ENCODE data around the gene ADGRL3. TPM values are rescaled to one million over a fixed set of nuclear protein-coding genes. Genes with fewer than 3 reads are reported as not detected.
A peak's percentile ranks its signal among the peaks of the same experiment; 100 is the strongest.

The ADGRL3 gene
- total and polyA plus RNA-seq, 5 donors = 0.52 to 3.8 (median 3.2) TPM

DNA sequence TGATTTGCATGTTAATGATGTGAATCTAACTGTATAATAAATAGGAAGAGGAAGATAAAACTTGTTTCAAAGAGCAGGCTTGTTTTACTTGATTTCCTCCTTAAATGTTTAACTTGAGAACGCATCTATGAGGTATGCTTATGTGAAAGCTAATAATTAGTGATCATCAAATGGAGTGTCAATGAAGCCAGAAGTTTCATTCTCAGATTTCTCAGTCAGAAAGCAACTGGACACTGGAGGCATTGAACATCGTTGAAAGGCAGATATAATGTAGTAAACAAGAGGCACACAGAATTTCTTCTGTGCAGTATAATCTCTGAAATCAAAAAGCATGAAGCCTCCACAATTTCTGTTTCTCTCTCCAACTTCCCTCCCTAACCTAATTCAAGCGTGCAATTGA is 672.9 kb downstream of the ADGRL3 start:
- no peak for DNase-seq
- H3K27ac ChIP-seq (ENCODE audit: low read length) = no peak overlapping the region
- no peak overlapping the region for H3K4me3 ChIP-seq (ENCODE audit: low read length)
- no peaks in the 10 kb centered on the region for H3K4me1 ChIP-seq (ENCODE audit: control insufficient read depth, insufficient read depth, low read length)
- no peaks in the 10 kb centered on the region for H3K27me3 ChIP-seq (ENCODE audit: control insufficient read depth, insufficient read depth)
- WGBS = 71% methylated on average over 3 of the region's 3 CpGs
- no peaks in the 10 kb centered on the region for H3K9me3 ChIP-seq (ENCODE audit: control insufficient read depth, low read length)
- no peak for ATAC-seq
- intact Hi-C loops (cut with DNase I) = no loop called here

DNA sequence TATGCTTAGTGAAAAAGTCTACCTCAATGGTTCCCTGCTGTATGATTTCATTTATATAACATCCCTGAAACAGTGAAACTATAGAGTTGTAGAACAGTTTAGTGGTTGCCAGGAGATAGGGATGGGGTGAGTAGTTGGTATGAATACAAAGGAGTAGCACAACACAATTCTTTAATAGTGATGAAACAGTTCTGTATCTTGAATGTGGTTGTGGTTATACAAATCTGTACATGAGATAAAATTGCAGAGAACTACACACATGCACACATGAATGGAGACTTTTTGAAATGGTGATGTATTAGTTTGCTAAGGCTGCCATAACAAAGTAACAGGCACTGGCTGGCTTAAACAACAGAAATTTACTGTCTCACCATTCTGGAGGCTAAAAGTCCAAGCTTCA is 677.1 kb downstream of the ADGRL3 start:
- Histone ChIP-seq H3K9me3 (ENCODE audit: control insufficient read depth, low read length) (no peaks in the 10 kb centered on the region), H3K27ac (ENCODE audit: low read length) (no peak overlapping the region), H3K4me3 (ENCODE audit: low read length) (no peak overlapping the region), H3K27me3 (ENCODE audit: control insufficient read depth, insufficient read depth) (no peaks in the 10 kb centered on the region), H3K4me1 (ENCODE audit: control insufficient read depth, insufficient read depth, low read length) (no peaks in the 10 kb centered on the region)
- DNase-seq (no peak), ATAC-seq (no peak)
- intact Hi-C loops (cut with DNase I) = no loop called here

DNA sequence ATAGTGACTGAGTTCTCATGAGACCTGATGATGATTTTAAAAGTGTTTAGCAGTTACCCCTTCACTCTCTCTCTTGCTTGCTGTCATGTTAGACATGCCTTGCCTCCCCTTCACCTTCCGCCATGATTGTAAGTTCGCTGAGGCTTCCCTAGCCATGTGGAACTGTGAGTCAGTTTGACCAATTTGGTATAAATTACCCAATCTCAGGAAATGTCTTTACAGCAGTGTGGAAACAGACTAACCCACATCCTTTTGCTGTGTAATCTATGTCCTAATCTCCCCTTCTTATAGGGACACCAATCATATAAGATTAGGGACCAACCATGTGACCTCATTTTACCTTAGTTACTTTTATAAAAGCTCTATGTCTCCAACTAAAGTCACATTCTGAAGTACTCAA is 677.8 kb downstream of the ADGRL3 start:
- Histone ChIP-seq H3K4me1 (ENCODE audit: control insufficient read depth, insufficient read depth, low read length) (no peaks in the 10 kb centered on the region), H3K27me3 (ENCODE audit: control insufficient read depth, insufficient read depth) (no peaks in the 10 kb centered on the region), H3K4me3 (ENCODE audit: low read length) (no peak overlapping the region), H3K27ac (ENCODE audit: low read length) (no peak overlapping the region), H3K9me3 (ENCODE audit: control insufficient read depth, low read length) (no peaks in the 10 kb centered on the region)
- intact Hi-C loops (cut with DNase I) = no loop called here
- no peak for DNase-seq
- WGBS = 80% methylated on average over 2 of the region's 2 CpGs
- ATAC-seq = no peak

DNA sequence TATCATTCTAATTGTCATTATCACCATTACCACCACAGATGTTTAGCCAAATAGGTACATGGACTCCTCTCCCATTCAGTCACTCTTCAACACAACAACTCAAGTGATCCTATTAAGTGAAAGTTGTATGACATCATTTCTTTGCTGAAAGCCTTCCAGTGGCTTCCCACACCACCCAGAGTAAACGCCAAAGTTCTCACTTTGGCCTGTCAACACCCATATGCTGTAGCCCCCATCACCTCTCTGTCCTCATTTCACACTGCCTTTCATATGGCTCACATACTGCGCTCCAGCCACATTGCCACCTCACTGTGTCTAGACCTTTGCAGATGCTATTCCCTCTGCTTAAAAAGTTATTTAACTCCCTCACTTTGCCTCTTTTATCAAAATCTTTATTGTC is 682.3 kb downstream of the ADGRL3 start:
- peak; percentile 68 to 90 for ATAC-seq
- Histone ChIP-seq H3K9me3 (ENCODE audit: control insufficient read depth, low read length) (no peaks in the 10 kb centered on the region), H3K27ac (ENCODE audit: low read length) (no peak overlapping the region), H3K4me1 (ENCODE audit: control insufficient read depth, insufficient read depth, low read length) (no peaks in the 10 kb centered on the region), H3K27me3 (ENCODE audit: control insufficient read depth, insufficient read depth) (no peaks in the 10 kb centered on the region), H3K4me3 (ENCODE audit: low read length) (no peak overlapping the region)
- intact Hi-C loops (cut with DNase I) = no loop called here
- DNase-seq = peak in 1 of 3 donors; percentile 16
- WGBS = 36% methylated on average over 2 of the region's 2 CpGs

DNA sequence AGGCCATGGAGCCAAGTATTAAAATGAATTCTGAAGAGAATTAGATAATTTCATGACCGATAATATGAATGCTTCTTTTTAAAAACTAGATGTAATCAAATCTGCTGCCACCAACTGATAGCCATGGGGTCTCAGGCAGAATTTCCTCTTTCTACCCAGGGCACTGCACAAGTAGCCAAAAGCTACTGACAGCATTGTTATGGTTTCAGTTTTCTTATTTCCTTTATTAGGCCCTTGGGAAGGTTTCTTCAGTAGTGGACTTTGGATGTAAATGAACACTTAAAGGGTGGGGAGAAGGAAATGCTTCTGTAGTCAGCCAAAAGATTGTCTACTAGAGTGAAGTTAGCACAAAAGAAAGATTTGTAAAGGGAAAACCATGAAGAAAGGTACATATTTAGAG is 686.0 kb downstream of the ADGRL3 start:
- Histone ChIP-seq H3K27me3 (ENCODE audit: control insufficient read depth, insufficient read depth) (no peaks in the 10 kb centered on the region), H3K9me3 (ENCODE audit: control insufficient read depth, low read length) (no peaks in the 10 kb centered on the region), H3K4me3 (ENCODE audit: low read length) (no peak overlapping the region), H3K4me1 (ENCODE audit: control insufficient read depth, insufficient read depth, low read length) (no peaks in the 10 kb centered on the region), H3K27ac (ENCODE audit: low read length) (no peak overlapping the region)
- DNase-seq (no peak), ATAC-seq (no peak)
- WGBS = 14% methylated on average over 1 of the region's 1 CpG
- intact Hi-C loops (cut with DNase I) = no loop called here

DNA sequence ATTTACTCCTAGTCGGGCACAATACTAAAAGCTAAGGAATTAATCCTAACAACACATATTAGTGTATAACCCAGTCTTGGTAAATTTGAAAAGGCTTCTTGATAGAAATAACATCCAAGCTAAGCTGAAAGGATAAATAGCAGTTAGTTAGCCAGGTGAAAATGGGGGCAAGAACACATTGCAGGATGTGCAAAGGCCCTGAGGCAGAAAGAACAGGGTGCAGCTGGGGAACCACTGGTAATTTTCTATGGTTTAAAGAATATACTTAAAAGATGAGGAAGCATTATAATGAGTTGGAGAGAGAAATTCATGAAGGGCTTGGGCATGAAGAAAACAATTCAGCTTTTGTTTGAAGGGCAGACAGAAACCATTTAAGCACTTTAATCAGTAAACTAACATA is 689.0 kb downstream of the ADGRL3 start:
- no peaks in the 10 kb centered on the region for H3K27me3 ChIP-seq (ENCODE audit: control insufficient read depth, insufficient read depth)
- ATAC-seq (no peak), DNase-seq (no peak)
- H3K27ac ChIP-seq (ENCODE audit: low read length) = no peak overlapping the region
- 89% methylated on average over 1 of the region's 1 CpG for WGBS
- H3K4me3 ChIP-seq (ENCODE audit: low read length) = no peak overlapping the region
- intact Hi-C loops (cut with DNase I) = no loop called here
- H3K4me1 ChIP-seq (ENCODE audit: control insufficient read depth, insufficient read depth, low read length) = no peaks in the 10 kb centered on the region
- H3K9me3 ChIP-seq (ENCODE audit: control insufficient read depth, low read length) = no peaks in the 10 kb centered on the region

DNA sequence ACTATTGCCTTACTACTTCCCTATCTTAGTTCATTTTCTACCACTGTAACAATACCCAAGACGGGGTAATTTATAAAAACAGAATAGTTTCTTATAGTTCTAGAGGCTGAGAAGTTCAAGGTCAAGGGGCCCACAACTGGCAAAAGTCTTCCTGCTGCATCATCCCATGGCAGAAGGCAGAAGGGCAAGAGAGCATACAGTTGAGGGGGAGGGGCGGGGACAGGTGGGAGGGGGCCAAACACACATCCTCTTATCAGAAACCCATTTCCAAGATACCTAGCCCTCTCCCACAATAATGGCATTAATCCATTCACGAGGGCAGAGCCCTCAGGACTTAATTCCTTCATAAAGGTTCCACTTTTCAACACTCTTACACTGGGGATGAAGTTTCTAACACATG is 690.2 kb downstream of the ADGRL3 start:
- Histone ChIP-seq H3K9me3 (ENCODE audit: control insufficient read depth, low read length) (no peaks in the 10 kb centered on the region), H3K27me3 (ENCODE audit: control insufficient read depth, insufficient read depth) (no peaks in the 10 kb centered on the region), H3K4me1 (ENCODE audit: control insufficient read depth, insufficient read depth, low read length) (no peaks in the 10 kb centered on the region), H3K4me3 (ENCODE audit: low read length) (no peak overlapping the region), H3K27ac (ENCODE audit: low read length) (no peak overlapping the region)
- no peak for ATAC-seq
- 79% methylated on average over 3 of the region's 3 CpGs for WGBS
- no peak for DNase-seq
- intact Hi-C loops (cut with DNase I) = no loop called here

DNA sequence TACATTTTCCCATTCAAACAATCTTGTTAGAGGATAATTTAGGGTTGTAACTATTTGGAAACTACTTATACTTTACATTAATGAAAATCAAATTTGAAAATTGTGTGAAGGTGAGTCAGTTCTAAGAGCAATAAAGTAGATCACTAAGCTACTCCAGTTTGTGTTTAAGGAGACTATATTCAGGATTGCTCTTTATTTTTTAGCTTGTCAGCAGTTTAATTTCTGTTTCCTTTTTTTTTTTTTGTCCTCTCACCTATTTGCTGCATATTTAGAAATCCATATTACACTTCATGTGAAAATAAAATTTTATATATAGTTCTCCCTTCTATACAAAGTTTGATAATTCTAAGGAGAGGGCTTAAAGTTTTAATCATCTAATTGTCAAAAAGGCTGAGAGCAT is 691.8 kb downstream of the ADGRL3 start:
- ATAC-seq (no peak), DNase-seq (no peak)
- Histone ChIP-seq H3K4me3 (ENCODE audit: low read length) (no peak overlapping the region), H3K27ac (ENCODE audit: low read length) (no peak overlapping the region), H3K27me3 (ENCODE audit: control insufficient read depth, insufficient read depth) (no peaks in the 10 kb centered on the region), H3K4me1 (ENCODE audit: control insufficient read depth, insufficient read depth, low read length) (no peaks in the 10 kb centered on the region), H3K9me3 (ENCODE audit: control insufficient read depth, low read length) (no peaks in the 10 kb centered on the region)
- intact Hi-C loops (cut with DNase I) = no loop called here

DNA sequence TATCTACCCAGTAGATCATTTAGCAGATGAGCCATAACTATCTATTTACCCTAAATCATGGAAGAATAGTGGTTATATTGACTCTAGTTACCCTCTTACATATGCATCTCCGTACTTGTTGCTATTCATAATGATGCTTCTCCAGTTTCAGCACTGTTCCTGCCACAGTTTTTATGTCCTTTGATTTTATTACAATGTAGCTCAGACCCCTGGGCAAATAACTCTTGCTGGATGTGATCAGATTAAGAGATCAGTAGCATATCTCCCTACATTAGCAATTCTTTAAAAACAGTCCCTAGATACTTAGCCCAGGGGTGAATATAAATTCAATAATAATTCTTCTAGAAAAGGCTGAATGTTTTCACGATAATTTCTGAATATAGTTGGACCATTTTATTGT is 696.5 kb downstream of the ADGRL3 start:
- no peak for ATAC-seq
- no peak overlapping the region for H3K4me3 ChIP-seq (ENCODE audit: low read length)
- no peak overlapping the region for H3K27ac ChIP-seq (ENCODE audit: low read length)
- 75% methylated on average over 2 of the region's 2 CpGs for WGBS
- H3K4me1 ChIP-seq (ENCODE audit: control insufficient read depth, insufficient read depth, low read length) = no peaks in the 10 kb centered on the region
- no peaks in the 10 kb centered on the region for H3K9me3 ChIP-seq (ENCODE audit: control insufficient read depth, low read length)
- no peak for DNase-seq
- intact Hi-C loops (cut with DNase I) = no loop called here
- H3K27me3 ChIP-seq (ENCODE audit: control insufficient read depth, insufficient read depth) = no peaks in the 10 kb centered on the region

DNA sequence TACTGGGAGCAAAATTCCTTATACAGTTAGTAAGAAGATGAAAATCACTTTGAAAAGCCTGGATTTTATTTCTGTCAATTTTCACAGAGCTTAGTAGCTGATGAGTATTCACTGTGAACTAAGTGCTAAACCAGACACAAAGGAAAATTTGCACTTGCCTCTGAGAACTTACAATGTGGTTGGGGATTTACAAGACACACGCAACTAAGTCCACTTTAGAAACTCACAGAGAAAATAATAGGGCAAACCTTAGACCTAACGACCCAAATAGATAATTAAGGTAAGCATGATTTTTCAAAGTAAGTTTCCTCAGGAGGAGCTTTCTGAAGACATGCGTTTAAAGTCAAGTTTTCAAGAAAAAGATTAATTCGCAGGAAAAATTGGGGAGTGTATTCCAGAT is 708.9 kb downstream of the ADGRL3 start:
- intact Hi-C loops (cut with DNase I) = no loop called here
- 87% methylated on average over 4 of the region's 4 CpGs for WGBS
- DNase-seq = no peak
- Histone ChIP-seq H3K27me3 (ENCODE audit: control insufficient read depth, insufficient read depth) (no peaks in the 10 kb centered on the region), H3K4me1 (ENCODE audit: control insufficient read depth, insufficient read depth, low read length) (no peaks in the 10 kb centered on the region), H3K4me3 (ENCODE audit: low read length) (no peak overlapping the region), H3K27ac (ENCODE audit: low read length) (no peak overlapping the region), H3K9me3 (ENCODE audit: control insufficient read depth, low read length) (no peaks in the 10 kb centered on the region)
- no peak for ATAC-seq

DNA sequence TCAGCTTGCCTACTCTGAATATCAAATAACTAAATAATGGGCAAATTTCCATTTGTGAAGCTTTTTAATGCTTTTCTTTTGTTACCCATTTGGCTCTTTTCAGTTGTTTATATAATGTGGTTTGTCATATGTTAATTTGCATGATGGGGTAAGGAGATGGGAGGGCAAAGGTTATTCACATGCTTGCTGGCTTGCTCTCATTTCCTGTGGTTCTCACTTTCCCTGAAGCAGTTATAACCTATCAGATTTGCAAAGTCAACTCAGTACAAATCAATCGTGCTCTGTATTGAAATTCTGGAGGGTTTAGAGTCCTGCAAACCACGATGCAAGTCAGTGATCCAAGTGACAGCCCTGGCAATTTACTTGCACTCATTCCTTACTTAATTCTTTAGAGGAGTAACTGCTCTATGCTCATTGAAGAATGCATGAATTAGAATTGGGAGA is 711.2 kb downstream of the ADGRL3 start:
- Histone ChIP-seq H3K4me3 (ENCODE audit: low read length) (no peak overlapping the region), H3K27ac (ENCODE audit: low read length) (no peak overlapping the region), H3K4me1 (ENCODE audit: control insufficient read depth, insufficient read depth, low read length) (no peaks in the 10 kb centered on the region), H3K9me3 (ENCODE audit: control insufficient read depth, low read length) (no peaks in the 10 kb centered on the region), H3K27me3 (ENCODE audit: control insufficient read depth, insufficient read depth) (no peaks in the 10 kb centered on the region)
- DNase-seq (no peak), ATAC-seq (no peak)
- 43% methylated on average over 2 of the region's 2 CpGs for WGBS
- intact Hi-C loops (cut with DNase I) = no loop called here

DNA sequence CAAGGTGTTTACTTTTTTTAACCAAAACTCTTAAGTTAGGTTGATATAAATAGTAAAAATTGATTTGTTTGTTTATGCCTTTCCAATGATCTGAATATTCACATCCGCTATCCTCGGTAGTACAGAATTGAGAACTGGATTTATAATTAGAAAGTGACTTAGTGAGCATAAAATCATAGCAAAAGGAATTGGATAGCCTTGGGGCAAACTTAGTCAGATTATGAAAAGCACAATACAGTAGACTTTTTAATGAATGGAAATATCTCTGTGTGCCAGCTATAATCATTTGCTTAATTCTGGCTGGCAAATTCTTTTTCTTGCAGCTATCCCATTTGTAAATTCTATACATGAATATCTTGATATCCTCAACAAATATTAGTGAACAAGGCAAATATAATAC is 713.5 kb downstream of the ADGRL3 start:
- Histone ChIP-seq H3K4me3 (ENCODE audit: low read length) (no peak overlapping the region), H3K4me1 (ENCODE audit: control insufficient read depth, insufficient read depth, low read length) (no peaks in the 10 kb centered on the region), H3K9me3 (ENCODE audit: control insufficient read depth, low read length) (no peaks in the 10 kb centered on the region), H3K27me3 (ENCODE audit: control insufficient read depth, insufficient read depth) (no peaks in the 10 kb centered on the region), H3K27ac (ENCODE audit: low read length) (no peak overlapping the region)
- ATAC-seq = no peak
- intact Hi-C loops (cut with DNase I) = no loop called here
- 89% methylated on average over 2 of the region's 2 CpGs for WGBS
- no peak for DNase-seq

All from right cardiac atrium (tissue), 5 donors.